GM21360 (cell line): ENCODE measurements around the gene DIAPH1.

Source experiments
- ATAC-seq: cut with Tn5 transposase; IDR thresholded peaks from one replicate; pipeline ENCODE4 v1.9.1; 2021; ENCODE audit warnings: mild to moderate bottlenecking, moderate library complexity; ENCODE audit not compliant: unreplicated experiment

Gene DIAPH1

GRCh38 chr5:141522301-141522700 is 96.5 kb downstream of the DIAPH1 start:
- no peak for ATAC-seq

- no peak for ATAC-seq
Measured at GRCh38 chr5:141521244-141521781, 97.5 kb downstream of the DIAPH1 start.

- no peak for ATAC-seq
Measured at GRCh38 chr5:141519605-141520565, 98.9 kb downstream of the DIAPH1 start.

- no peak for ATAC-seq
Measured at GRCh38 chr5:141518618-141519015, 100.2 kb downstream of the DIAPH1 start.

- no peak for ATAC-seq
Measured at GRCh38 chr5:141517880-141518617, 100.8 kb downstream of the DIAPH1 start.

- no peak for ATAC-seq
Measured at GRCh38 chr5:141517312-141517711, 101.5 kb downstream of the DIAPH1 start.

- no peak for ATAC-seq
Measured at GRCh38 chr5:141516672-141517025, 102.2 kb downstream of the DIAPH1 start.

- ATAC-seq = no peak
Measured at GRCh38 chr5:141515946-141516671, 102.7 kb downstream of the DIAPH1 start.

GRCh38 chr5:141515141-141515540 is 103.7 kb downstream of the DIAPH1 start:
- ATAC-seq = no peak

GRCh38 chr5:141514330-141515133 is 104.3 kb downstream of the DIAPH1 start:
- peak; percentile 11 for ATAC-seq

- ATAC-seq = peak; percentile 31
Measured at GRCh38 chr5:141513627-141514329, 105.0 kb downstream of the DIAPH1 start.

- ATAC-seq = no peak
Measured at GRCh38 chr5:141512911-141513626, 105.7 kb downstream of the DIAPH1 start.

GRCh38 chr5:141512390-141512910 is 106.3 kb downstream of the DIAPH1 start:
- no peak for ATAC-seq

GRCh38 chr5:141511771-141512325 is 107.0 kb downstream of the DIAPH1 start:
- ATAC-seq = no peak

- no peak for ATAC-seq
Measured at GRCh38 chr5:141510850-141511601, 107.8 kb downstream of the DIAPH1 start.

GRCh38 chr5:141510160-141510559 is 108.6 kb downstream of the DIAPH1 start:
- no peak for ATAC-seq

- peak; percentile 25 for ATAC-seq
Measured at GRCh38 chr5:141508798-141509611, 109.8 kb downstream of the DIAPH1 start.
